ENCODE data around the gene ZBTB39.

Gene ZBTB39

GRCh38 chr12:56958422-56958821 lies 47.9 kb downstream of the ZBTB39 start:
- DNase-seq (ENCODE audit: low read depth) = no peak
- H3K4me3 ChIP-seq (ENCODE audit: low read length) = no peak overlapping the region
- TF ChIP-seq CTCF (conservative IDR thresholded peaks at IDR 0.05; ENCODE audit: low read depth, low read length) = no peak

- H3K4me3 ChIP-seq (ENCODE audit: low read length) = no peak within 1 kb of the TSS
- no peak for DNase-seq (ENCODE audit: low read depth)
- TF ChIP-seq CTCF (conservative IDR thresholded peaks at IDR 0.05; ENCODE audit: low read depth, low read length) = no peak
Measured at GRCh38 chr12:56957229-56958052, 48.9 kb downstream of the ZBTB39 start, which contains the start of gene RDH16. Gene RDH16, minus strand, starts transcription at chr12:56957608. Its CDS starts 146 bp downstream, at chr12:56957462.

- H3K4me3 ChIP-seq (ENCODE audit: low read length) = no peak overlapping the region
- DNase-seq (ENCODE audit: low read depth) = no peak
- no peak for TF ChIP-seq CTCF (conservative IDR thresholded peaks at IDR 0.05; ENCODE audit: low read depth, low read length)
Measured at GRCh38 chr12:56955631-56956256, 50.6 kb downstream of the ZBTB39 start.

GRCh38 chr12:56954958-56955355 lies 51.4 kb downstream of the ZBTB39 start:
- H3K4me3 ChIP-seq (ENCODE audit: low read length) = no peak overlapping the region
- TF ChIP-seq CTCF (conservative IDR thresholded peaks at IDR 0.05; ENCODE audit: low read depth, low read length) = no peak
- DNase-seq (ENCODE audit: low read depth) = no peak

- TF ChIP-seq CTCF (conservative IDR thresholded peaks at IDR 0.05; ENCODE audit: low read depth, low read length) = no peak
- DNase-seq (ENCODE audit: low read depth) = no peak
Measured at GRCh38 chr12:56954057-56954957, 52.0 kb downstream of the ZBTB39 start.

GRCh38 chr12:56953314-56953713 lies 53.0 kb downstream of the ZBTB39 start:
- no peak for TF ChIP-seq CTCF (conservative IDR thresholded peaks at IDR 0.05; ENCODE audit: low read depth, low read length)

More at GRCh38 chr12:56954057-56954957, 52.0 kb downstream of the ZBTB39 start:
- no peak overlapping the region for H3K4me3 ChIP-seq (ENCODE audit: low read length)

More at GRCh38 chr12:56953314-56953713, 53.0 kb downstream of the ZBTB39 start:
- no peak for DNase-seq (ENCODE audit: low read depth)
- no peak overlapping the region for H3K4me3 ChIP-seq (ENCODE audit: low read length)

Measured in retinal pigment epithelial cell (primary cell).